CD4-positive, CD25-positive, alpha-beta regulatory T cell (primary cell): ENCODE results near the gene ZXDC. TPM values are rescaled to one million over a fixed set of nuclear protein-coding genes. Genes with fewer than 3 reads are reported as not detected.
A peak's percentile ranks its signal among the peaks of the same experiment; 100 is the strongest.

Experiments used
- ATAC-seq, 2 donors: fragments of 150-1000 bp; cut with Tn5 transposase; one replicate each; pipeline ENCODE4 v1.10.0; 2021; ENCODE audit warnings: low read depth in 2 of 2, moderate number of reproducible peaks in 2 of 2, moderate library complexity in 1 of 2
- DNase-seq, 3 donors: peaks; one replicate each; pipeline versions ENCODE4 v3.0.0 to v3.0.0-alpha.2; 2012 to 2022; ENCODE audit warnings: mixed read lengths in 1 of 3
- H3K27ac ChIP-seq: one replicate; pipeline ENCODE4 v1.7.0; 2013; ENCODE audit warnings: mild to moderate bottlenecking, low read length; ENCODE audit not compliant: insufficient read depth, poor library complexity, severe bottlenecking
- H3K27me3 ChIP-seq: one replicate; pipeline ENCODE4 v1.7.0; 2013; ENCODE audit warnings: low read length; ENCODE audit not compliant: control insufficient read depth, insufficient read depth
- H3K36me3 ChIP-seq: one replicate; pipeline ENCODE4 v1.7.0; 2013; ENCODE audit warnings: mild to moderate bottlenecking, low read length, moderate library complexity; ENCODE audit not compliant: control insufficient read depth, insufficient read depth
- H3K4me1 ChIP-seq: 2 replicates; pipeline ENCODE4 v1.7.0; 2013; ENCODE audit warnings: mild to moderate bottlenecking, low read length; ENCODE audit not compliant: insufficient read depth, control insufficient read depth, poor library complexity, severe bottlenecking
- H3K4me3 ChIP-seq: one replicate; pipeline ENCODE4 v1.7.0; 2013; ENCODE audit warnings: low read depth, mild to moderate bottlenecking, low read length, moderate library complexity
- H3K9me3 ChIP-seq, 2 experiments: 1 replicate in 1 of 2; 2 replicates in 1 of 2; pipeline ENCODE4 v1.7.0; 2013; ENCODE audit warnings: low read length in 2 of 2, mild to moderate bottlenecking in 1 of 2, moderate library complexity in 1 of 2; ENCODE audit not compliant: control insufficient read depth in 2 of 2
- H3K27ac Mint-ChIP-seq, 3 donors: one replicate each; pipeline ENCODE4 v1.8.0; 2020 to 2022; ENCODE audit warnings: mild to moderate bottlenecking in 3 of 3, mixed read lengths in 3 of 3, moderate library complexity in 2 of 3
- H3K27me3 Mint-ChIP-seq: one replicate; pipeline ENCODE4 v1.8.0; 2022; ENCODE audit warnings: mild to moderate bottlenecking, mixed read lengths
- H3K36me3 Mint-ChIP-seq: one replicate; pipeline ENCODE4 v1.8.0; 2020; ENCODE audit warnings: mixed read lengths
- H3K4me1 Mint-ChIP-seq, 4 donors: one replicate each; pipeline ENCODE4 v1.8.0; 2020 to 2022; ENCODE audit warnings: mixed read lengths in 4 of 4, mild to moderate bottlenecking in 1 of 4
- H3K4me3 Mint-ChIP-seq, 4 donors: one replicate each; pipeline ENCODE4 v1.8.0; 2020 to 2022; ENCODE audit warnings: mild to moderate bottlenecking in 4 of 4, mixed read lengths in 4 of 4, moderate library complexity in 3 of 4
- H3K9me3 Mint-ChIP-seq, 7 donors: one replicate each; pipeline ENCODE4 v1.8.0; 2020 to 2022; ENCODE audit warnings: mixed read lengths in 7 of 7, mild to moderate bottlenecking in 3 of 7, moderate library complexity in 2 of 7
- polyA plus RNA-seq, 4 donors: library from polyadenylated mRNA; unstranded; fragments of 300-500 nt; fragmentation: Illumina TruSeq; gene quantifications; one replicate each; pipeline ENCODE4 v1.2.3, GENCODE V29; 2021
- total RNA-seq: library from RNA; stranded (reverse); gene quantifications from one replicate; pipeline ENCODE4 v1.2.3, GENCODE V29; 2022

The ZXDC gene
- total and polyA plus RNA-seq, 5 donors from 2014 or later, result 11.4 to 59.8 (median 12.4) TPM

DNA sequence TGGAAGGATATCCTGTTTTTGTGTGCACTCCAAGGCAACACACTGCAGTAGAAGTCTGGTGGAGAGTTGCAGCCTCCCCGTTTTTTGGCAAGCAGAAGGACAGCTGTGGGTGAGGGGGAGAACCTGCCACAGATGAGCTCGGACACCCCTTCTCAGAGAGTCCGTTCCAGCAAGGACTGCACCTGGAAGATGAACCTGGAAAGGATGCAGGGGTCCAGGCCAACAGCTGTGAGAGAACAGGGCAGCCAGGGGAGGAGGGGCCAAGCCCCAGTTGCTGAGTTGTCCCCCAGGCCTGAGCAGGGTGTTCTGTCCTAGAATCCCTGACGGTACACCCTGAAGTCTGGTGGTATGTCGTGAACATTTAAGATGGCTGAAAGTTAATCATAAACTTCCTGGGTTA is 30.2 kb downstream of the ZXDC start:
- DNase-seq (no peak), ATAC-seq (no peak)
- H3K27ac ChIP-seq, result no peak overlapping the region
- Mint-ChIP-seq H3K4me3 (no peak overlapping the region), H3K27me3 (no peaks in the 10 kb centered on the region), H3K36me3 (peaks cover 4% of the 10 kb centered on the region), H3K9me3 (no peaks in the 10 kb centered on the region), H3K27ac (no peak overlapping the region), H3K4me1 (peaks cover 0 to 2% (median 0%) of the 10 kb centered on the region in 4 donors)
- no peaks in the 10 kb centered on the region for H3K4me1 ChIP-seq
- no peaks in the 10 kb centered on the region for H3K27me3 ChIP-seq
- no peak overlapping the region for H3K4me3 ChIP-seq
- H3K36me3 ChIP-seq, result peaks cover 40% of the 10 kb centered on the region
- no peaks in the 10 kb centered on the region for H3K9me3 ChIP-seq

DNA sequence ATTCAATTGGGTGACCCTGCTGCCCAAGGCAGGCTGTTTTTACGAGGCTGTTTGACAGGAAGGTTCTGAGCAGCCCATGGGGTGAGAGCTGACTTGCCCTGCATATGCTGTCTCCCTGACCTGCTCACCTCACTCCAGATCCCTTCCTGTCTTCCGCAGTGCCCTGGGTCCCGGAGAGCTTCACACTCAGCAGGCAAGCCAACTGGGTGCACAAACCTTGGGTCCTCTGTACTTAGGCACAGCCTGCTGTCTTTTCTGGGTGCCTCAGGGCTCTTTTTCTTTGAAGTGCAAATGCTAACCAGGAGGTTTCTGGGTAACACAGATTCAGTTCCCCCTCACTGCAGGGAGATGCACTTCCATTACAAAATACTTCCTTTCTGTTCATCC is 32.8 kb downstream of the ZXDC start:
- Mint-ChIP-seq H3K27me3 (no peaks in the 10 kb centered on the region), H3K9me3 (no peaks in the 10 kb centered on the region), H3K4me3 (no peak overlapping the region), H3K27ac (peak overlapping the region in 1 of 3 donors; percentile 26), H3K36me3 (peaks cover 18% of the 10 kb centered on the region), H3K4me1 (peaks cover 0 to 2% (median 0%) of the 10 kb centered on the region in 4 donors)
- H3K4me1 ChIP-seq, result no peaks in the 10 kb centered on the region
- H3K27ac ChIP-seq, result no peak overlapping the region
- H3K36me3 ChIP-seq, result peaks cover 38% of the 10 kb centered on the region
- H3K9me3 ChIP-seq, result no peaks in the 10 kb centered on the region
- no peak overlapping the region for H3K4me3 ChIP-seq
- DNase-seq, result no peak
- no peaks in the 10 kb centered on the region for H3K27me3 ChIP-seq
- peak in 1 of 2 donors; percentile 24 for ATAC-seq

DNA sequence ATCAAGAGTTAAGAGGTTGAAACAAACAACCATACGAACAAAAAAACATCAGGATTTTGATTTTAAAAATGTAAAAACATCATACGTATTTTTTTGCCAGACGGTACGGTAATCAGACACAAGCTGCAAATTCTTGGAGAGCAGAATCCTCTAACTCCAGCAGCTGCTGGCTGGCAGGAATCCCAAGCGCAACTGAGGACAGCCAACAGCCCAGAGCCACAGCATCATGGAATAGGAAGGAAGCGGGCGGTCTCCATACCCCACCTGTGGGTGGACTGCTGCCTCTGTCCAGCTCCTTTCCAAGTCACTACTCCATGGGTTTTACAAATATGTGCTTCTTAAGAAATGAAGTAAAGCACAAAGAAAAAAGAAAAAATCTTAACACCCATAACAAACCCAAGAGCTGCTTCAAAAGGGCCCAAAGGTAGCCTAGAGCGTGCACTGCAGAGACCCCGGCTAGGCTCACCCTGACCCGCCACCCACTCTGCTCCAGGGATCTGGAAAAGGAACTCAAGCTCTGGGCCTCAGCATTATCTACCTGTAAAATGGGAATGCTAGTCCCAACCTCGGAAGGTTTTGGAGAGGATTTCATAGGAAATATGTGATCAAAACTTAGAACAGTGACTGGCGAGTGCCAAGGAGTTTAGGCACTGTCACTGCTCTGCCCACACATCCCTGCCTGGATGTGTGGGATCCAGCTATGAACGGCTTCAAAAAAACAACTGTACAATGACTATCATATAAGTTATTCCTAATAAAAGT is 33.4 kb downstream of the ZXDC start:
- Histone ChIP-seq H3K4me3 (no peak overlapping the region), H3K27me3 (no peaks in the 10 kb centered on the region), H3K36me3 (peaks cover 37% of the 10 kb centered on the region), H3K9me3 (no peaks in the 10 kb centered on the region), H3K4me1 (no peaks in the 10 kb centered on the region), H3K27ac (no peak overlapping the region)
- H3K4me3 Mint-ChIP-seq, result no peak overlapping the region
- no peaks in the 10 kb centered on the region for H3K27me3 Mint-ChIP-seq
- ATAC-seq, result no peak
- no peak for DNase-seq
- peaks cover 24% of the 10 kb centered on the region for H3K36me3 Mint-ChIP-seq
- no peaks in the 10 kb centered on the region for H3K9me3 Mint-ChIP-seq
- H3K27ac Mint-ChIP-seq, result peak overlapping the region in 1 of 3 donors; percentile 69
- peaks cover 0 to 2% (median 0%) of the 10 kb centered on the region in 4 donors for H3K4me1 Mint-ChIP-seq

DNA sequence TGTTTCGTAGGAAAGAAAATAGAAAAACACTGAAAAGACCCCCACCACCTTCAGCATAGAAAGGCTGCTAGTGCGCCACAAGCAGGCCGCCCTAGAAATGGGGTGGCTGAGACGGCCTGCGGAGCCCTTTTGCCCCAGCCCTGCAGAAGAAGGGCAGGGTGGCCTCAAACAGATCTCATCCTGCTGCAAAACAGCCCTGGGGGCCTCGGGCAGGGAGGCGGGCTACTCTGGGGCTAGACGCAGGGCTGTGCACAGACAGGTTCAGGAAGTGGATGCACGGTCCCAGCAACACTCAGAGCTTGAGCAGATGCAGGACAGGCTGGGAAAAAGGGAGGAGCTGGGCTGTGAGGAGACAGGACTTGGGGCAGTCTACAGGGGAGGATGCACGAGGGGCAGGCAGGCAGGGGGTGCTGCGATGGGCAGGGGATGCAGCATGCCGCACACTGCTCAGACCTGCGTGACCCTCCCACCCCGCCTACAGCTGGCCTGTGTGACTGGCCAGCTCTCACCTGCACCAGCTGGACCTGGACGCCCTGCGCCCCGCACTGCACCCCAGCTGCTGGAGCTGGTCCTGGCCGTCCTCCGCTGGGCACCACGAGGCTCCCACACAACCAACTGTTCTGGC is 34.3 kb downstream of the ZXDC start:
- H3K27me3 ChIP-seq, result no peaks in the 10 kb centered on the region
- peaks cover 43% of the 10 kb centered on the region for H3K36me3 ChIP-seq
- Mint-ChIP-seq H3K36me3 (peaks cover 28% of the 10 kb centered on the region), H3K4me1 (peaks cover 0 to 2% (median 0%) of the 10 kb centered on the region in 4 donors), H3K27me3 (no peaks in the 10 kb centered on the region), H3K4me3 (no peak overlapping the region), H3K27ac (no peak overlapping the region), H3K9me3 (no peaks in the 10 kb centered on the region)
- DNase-seq (no peak), ATAC-seq (no peak)
- H3K4me3 ChIP-seq, result no peak overlapping the region
- H3K27ac ChIP-seq, result no peak overlapping the region
- H3K4me1 ChIP-seq, result no peaks in the 10 kb centered on the region
- no peaks in the 10 kb centered on the region for H3K9me3 ChIP-seq

DNA sequence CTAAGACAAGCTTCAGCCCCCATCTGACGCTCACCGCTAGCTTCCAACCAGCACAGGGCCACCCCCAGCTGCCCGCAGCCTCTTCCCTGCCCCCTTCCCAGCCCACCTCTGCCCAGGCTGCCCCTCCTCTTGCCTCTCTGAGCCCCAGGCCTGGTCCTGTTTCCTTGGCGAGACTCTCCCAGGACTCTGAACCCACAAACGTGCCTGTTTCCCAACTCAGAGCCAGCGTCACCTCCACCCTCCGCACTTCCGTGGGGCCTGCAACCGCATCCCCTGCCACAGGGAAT is 35.0 kb downstream of the ZXDC start:
- Mint-ChIP-seq H3K27ac (peak overlapping the region in 1 of 3 donors; percentile 86), H3K9me3 (no peaks in the 10 kb centered on the region), H3K27me3 (no peaks in the 10 kb centered on the region), H3K4me1 (no peaks in the 10 kb centered on the region), H3K36me3 (peaks cover 28% of the 10 kb centered on the region), H3K4me3 (no peak overlapping the region)
- no peaks in the 10 kb centered on the region for H3K27me3 ChIP-seq
- H3K9me3 ChIP-seq, result no peaks in the 10 kb centered on the region
- no peak for DNase-seq
- H3K36me3 ChIP-seq, result peaks cover 44% of the 10 kb centered on the region
- no peak overlapping the region for H3K27ac ChIP-seq
- no peak overlapping the region for H3K4me3 ChIP-seq
- no peak for ATAC-seq
- H3K4me1 ChIP-seq, result no peaks in the 10 kb centered on the region

DNA sequence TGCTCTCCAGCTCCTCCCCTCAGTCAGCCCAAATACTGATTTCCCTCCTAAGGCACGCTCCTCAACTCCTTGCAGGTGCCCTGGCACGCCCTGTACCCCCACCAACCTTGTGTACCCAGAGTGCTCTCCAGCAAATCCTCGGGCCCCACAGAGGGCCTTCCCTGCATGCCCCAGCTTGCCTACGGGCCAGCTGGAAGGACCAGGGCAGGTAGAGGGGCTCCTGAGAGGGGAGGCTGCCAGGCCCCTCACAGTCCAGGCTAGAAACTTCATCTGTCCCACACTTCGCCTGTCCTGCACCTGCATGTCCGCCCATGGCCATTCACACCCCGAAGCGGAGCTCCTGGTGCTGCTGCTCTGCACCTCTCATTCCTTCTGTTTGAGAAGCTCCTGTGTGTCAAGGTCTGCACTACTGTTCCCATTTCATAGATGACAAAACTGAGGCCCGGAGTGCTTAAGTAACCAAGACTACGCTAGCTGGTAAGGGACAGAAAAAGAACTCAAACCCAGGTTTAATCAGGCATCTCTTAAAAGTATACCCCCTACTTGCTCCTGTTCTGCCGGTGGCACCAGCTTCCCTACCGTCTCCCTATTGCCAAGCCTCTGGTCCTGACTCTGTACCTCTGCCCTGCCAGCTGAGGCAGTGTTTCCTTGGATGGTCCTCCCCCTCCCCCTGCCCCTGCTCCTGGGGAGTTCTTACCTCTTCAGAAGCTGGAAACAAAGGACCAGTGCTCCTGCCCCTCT is 35.6 kb downstream of the ZXDC start:
- Mint-ChIP-seq H3K9me3 (no peaks in the 10 kb centered on the region), H3K4me3 (no peak overlapping the region), H3K27me3 (no peaks in the 10 kb centered on the region), H3K27ac (peak overlapping the region in 1 of 3 donors; percentile 54), H3K36me3 (peaks cover 28% of the 10 kb centered on the region), H3K4me1 (no peaks in the 10 kb centered on the region)
- peaks cover 44% of the 10 kb centered on the region for H3K36me3 ChIP-seq
- no peak for ATAC-seq
- H3K9me3 ChIP-seq, result no peaks in the 10 kb centered on the region
- no peaks in the 10 kb centered on the region for H3K27me3 ChIP-seq
- no peaks in the 10 kb centered on the region for H3K4me1 ChIP-seq
- H3K4me3 ChIP-seq, result no peak overlapping the region
- DNase-seq, result no peak
- no peak overlapping the region for H3K27ac ChIP-seq

DNA sequence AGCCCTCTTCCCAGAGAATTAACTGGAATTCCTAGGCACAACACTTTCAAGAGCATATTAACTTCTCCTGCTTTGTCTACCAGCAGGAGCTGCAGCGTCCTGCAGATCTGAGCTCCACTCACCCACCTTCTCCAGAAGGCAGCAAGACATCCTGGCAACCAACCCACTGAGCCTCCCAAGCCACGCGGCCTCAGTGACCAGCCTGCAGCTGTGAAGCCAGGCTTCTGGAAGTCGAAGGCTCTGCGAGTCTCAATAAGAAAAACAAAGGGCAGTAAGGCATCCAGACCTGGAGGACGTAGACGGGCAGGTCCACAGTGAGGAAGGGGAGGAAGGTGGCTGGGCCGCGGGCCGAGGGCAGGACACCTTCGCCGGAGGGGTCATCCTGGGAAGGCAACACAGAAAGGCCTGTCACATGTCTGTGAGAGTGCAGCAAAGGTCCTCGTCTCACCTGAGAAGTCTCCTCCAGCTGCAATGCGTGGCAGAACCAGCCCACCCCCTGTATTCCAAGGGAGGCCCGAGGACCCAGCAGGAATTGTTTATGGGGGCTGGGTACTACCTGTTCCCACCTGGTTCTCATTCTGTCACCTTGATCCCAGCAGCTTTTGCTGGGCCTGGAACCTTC is 36.2 kb downstream of the ZXDC start:
- H3K9me3 ChIP-seq, result no peaks in the 10 kb centered on the region
- H3K36me3 Mint-ChIP-seq, result peaks cover 30% of the 10 kb centered on the region
- peaks cover 42% of the 10 kb centered on the region for H3K36me3 ChIP-seq

More for the DNA sequence above, 36.2 kb downstream of the ZXDC start:
- Histone ChIP-seq H3K4me1 (no peaks in the 10 kb centered on the region), H3K4me3 (no peak overlapping the region), H3K27me3 (no peaks in the 10 kb centered on the region), H3K27ac (no peak overlapping the region)
- Mint-ChIP-seq H3K4me1 (no peaks in the 10 kb centered on the region), H3K27me3 (peaks cover 3% of the 10 kb centered on the region), H3K9me3 (no peaks in the 10 kb centered on the region), H3K4me3 (no peak overlapping the region), H3K27ac (peak overlapping the region in 1 of 3 donors; percentile 54)
- DNase-seq (no peak), ATAC-seq (no peak)
